ENCODE results near the gene ARHGAP28.

ARHGAP28 gene

DNA sequence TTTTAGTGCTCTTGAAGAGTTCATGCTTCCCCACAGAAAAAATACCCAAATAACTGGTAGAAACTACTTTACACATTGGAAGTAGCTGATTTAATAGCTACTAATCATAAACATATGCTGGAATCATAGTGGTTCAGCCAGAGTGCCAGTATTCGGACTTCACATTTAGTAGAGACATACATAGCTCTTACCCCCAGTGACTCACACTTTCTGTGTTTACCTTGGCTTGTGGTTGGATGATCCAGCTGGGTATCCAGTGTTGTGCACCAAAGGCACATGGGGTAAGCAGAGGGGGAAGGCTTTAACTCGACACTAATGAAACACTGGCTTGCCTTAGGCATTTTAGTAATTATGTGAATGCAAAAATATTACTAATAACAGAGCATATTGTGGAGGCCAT, 18.1 kb downstream of the ARHGAP28 start:
- peak; percentile 94 for DNase-seq (ENCODE audit: low read depth)

DNA sequence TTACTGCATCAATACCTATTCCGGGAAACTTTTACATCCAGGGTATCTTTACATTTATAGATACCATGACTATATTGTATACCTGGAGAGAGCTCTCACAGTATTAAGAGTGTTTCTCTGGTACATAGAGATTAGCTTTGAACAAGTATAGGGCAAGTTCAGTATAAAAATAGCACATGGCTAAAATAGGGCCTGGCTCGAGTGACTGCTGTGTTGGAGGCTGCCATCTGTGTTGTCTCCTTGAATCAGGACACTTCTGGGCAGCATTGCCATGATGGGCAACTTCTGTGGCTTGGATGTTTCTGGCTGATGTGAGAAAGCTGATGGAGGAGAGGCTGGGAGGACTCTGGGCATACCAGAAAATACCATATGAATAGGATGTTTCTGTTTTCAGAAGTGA, 18.7 kb downstream of the ARHGAP28 start:
- no peak for DNase-seq (ENCODE audit: low read depth)
- in situ Hi-C loops (cut with HindIII; ENCODE audit: low sequenced_read_pairs) = no loop called here
- TF ChIP-seq, protein P1, sequence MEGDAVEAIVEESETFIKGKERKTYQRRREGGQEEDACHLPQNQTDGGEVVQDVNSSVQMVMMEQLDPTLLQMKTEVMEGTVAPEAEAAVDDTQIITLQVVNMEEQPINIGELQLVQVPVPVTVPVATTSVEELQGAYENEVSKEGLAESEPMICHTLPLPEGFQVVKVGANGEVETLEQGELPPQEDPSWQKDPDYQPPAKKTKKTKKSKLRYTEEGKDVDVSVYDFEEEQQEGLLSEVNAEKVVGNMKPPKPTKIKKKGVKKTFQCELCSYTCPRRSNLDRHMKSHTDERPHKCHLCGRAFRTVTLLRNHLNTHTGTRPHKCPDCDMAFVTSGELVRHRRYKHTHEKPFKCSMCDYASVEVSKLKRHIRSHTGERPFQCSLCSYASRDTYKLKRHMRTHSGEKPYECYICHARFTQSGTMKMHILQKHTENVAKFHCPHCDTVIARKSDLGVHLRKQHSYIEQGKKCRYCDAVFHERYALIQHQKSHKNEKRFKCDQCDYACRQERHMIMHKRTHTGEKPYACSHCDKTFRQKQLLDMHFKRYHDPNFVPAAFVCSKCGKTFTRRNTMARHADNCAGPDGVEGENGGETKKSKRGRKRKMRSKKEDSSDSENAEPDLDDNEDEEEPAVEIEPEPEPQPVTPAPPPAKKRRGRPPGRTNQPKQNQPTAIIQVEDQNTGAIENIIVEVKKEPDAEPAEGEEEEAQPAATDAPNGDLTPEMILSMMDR (IDR thresholded peaks at IDR 0.05; ENCODE audit: low read depth, low read length, missing control alignments) = no peak
- H3K4me3 ChIP-seq (ENCODE audit: low read depth, low read length) = no peak overlapping the region

More for the DNA sequence above, 18.1 kb downstream of the ARHGAP28 start:
- TF ChIP-seq, protein P1 (IDR thresholded peaks at IDR 0.05; ENCODE audit: low read depth, low read length, missing control alignments) = no peak
- in situ Hi-C loops (cut with HindIII; ENCODE audit: low sequenced_read_pairs) = no loop called here
- H3K4me3 ChIP-seq (ENCODE audit: low read depth, low read length) = no peak overlapping the region

DNA sequence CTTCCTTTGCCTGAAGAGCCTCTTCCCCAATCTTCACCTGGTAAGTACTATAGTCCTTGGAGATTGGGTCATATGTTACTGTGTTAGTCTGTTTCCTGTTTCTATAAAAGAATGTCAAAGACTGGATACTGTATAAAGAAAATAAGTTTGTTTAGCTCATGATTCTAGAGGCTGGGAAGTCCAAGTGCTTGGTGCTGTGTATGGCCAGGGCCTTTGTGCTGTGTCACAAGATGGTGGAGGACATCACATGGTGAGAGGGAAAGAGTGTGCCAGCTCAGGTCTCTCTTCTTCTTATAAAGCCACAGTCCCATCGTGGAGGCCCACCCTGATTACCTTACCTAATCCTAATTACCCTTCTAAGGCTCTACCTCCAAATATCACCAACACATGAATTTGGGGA, 20.9 kb downstream of the ARHGAP28 start:
- DNase-seq (ENCODE audit: low read depth) = no peak
- in situ Hi-C loops (cut with HindIII; ENCODE audit: low sequenced_read_pairs) = no loop called here
- TF ChIP-seq, protein P1 (IDR thresholded peaks at IDR 0.05; ENCODE audit: low read depth, low read length, missing control alignments) = no peak
- no peak overlapping the region for H3K4me3 ChIP-seq (ENCODE audit: low read depth, low read length)

DNA sequence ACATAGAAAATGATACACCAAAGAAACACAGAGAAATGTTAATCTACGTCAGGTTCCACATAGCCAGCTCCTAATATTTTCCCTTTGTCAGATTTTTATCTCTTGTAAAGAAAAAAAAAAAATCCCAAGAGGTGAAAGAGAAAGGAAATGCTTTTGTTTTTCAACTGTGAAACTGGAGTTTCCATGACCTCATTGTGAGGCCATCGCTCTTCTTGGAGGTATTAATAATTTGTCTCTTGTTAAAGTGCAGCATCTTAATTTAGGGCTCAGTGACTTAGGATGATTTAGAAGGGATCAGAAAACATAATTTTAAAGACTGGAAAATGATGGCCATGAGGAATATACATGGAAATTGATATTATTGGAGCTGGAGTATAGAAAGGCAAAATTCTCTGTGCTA, 21.7 kb downstream of the ARHGAP28 start:
- no peak for DNase-seq (ENCODE audit: low read depth)
- H3K4me3 ChIP-seq (ENCODE audit: low read depth, low read length) = no peak overlapping the region
- TF ChIP-seq, protein P1 (IDR thresholded peaks at IDR 0.05; ENCODE audit: low read depth, low read length, missing control alignments) = no peak
- in situ Hi-C loops (cut with HindIII; ENCODE audit: low sequenced_read_pairs) = no loop called here

DNA sequence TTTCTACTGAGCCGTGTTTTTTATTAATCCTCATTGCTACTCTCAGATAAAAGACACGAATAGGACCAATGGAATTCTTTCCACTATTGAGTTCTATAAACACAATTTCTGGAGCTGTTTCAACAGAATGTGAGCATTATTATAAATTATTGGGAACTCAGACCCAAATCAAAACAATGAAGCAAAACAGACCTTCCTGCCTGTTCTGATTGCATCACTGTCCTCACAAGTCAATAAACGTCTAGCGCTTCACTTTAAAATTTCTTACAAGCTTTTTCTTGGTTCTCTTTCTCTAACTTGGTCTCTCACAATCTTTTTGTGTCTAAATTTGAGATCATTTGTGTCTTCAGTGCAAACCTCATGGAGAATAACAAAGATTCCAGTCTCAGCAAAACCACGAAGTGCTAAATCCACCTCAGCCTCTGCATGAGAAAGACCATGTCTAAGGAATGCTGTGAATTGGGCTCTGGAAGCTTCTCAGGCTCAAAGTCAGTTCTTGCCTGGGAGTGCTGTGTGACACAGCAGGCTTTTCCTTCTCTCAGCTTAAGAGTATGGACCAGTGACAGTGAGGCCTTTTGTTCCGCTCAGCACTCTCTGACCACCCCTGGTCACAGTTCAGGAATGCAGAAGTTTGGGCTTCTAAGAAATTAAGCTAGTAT, 22.8 kb downstream of the ARHGAP28 start:
- DNase-seq (ENCODE audit: low read depth) = peak; percentile 95
- H3K4me3 ChIP-seq (ENCODE audit: low read depth, low read length) = no peak overlapping the region
- in situ Hi-C loops (cut with HindIII; ENCODE audit: low sequenced_read_pairs) = no loop called here
- TF ChIP-seq, protein P1 (IDR thresholded peaks at IDR 0.05; ENCODE audit: low read depth, low read length, missing control alignments) = no peak

DNA sequence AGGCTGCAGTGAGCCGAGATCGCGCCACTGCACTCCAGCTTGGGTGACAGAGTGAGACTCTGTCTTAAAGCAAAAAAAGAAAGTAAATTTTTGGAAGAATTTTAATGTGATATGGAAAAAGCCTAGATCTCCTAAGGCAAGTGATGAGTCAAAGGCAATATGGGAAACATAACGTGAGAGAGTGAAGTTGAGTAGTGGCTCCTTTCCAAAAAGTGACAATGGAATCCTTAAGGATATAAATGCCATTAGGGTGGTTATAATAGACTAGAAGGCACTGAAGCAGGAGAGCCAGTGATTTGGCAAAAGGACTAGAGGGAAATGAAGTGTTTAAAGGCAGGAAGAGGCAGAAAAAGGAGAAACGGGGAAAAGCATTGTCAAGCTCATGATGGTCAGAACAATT, 25.6 kb downstream of the ARHGAP28 start:
- DNase-seq (ENCODE audit: low read depth) = no peak
- in situ Hi-C loops (cut with HindIII; ENCODE audit: low sequenced_read_pairs) = no loop called here
- H3K4me3 ChIP-seq (ENCODE audit: low read depth, low read length) = no peak overlapping the region
- TF ChIP-seq, protein P1 (IDR thresholded peaks at IDR 0.05; ENCODE audit: low read depth, low read length, missing control alignments) = no peak

Data from astrocyte of the cerebellum (primary cell).